Suprapubic skin (tissue), 4 donors: Measurements from ENCODE around the gene TMEM54. TPM values are rescaled to one million over a fixed set of nuclear protein-coding genes. Genes with fewer than 3 reads are reported as not detected.

Source experiments
- DNase-seq, 2 donors: peaks; one replicate each; pipeline ENCODE4 v3.0.0-alpha.2; 2019; ENCODE audit warnings: low spot score in 2 of 2
- H3K27ac ChIP-seq: fragments of 200-600 bp; sonication (generic); one replicate; pipeline ENCODE4 v1.5.1; 2019
- H3K27me3 ChIP-seq: fragments of 200-600 bp; sonication (generic); one replicate; pipeline ENCODE4 v1.5.1; 2019
- H3K36me3 ChIP-seq: fragments of 200-600 bp; sonication (generic); one replicate; pipeline ENCODE4 v1.5.1; 2019
- H3K4me1 ChIP-seq: fragments of 200-600 bp; sonication (generic); one replicate; pipeline ENCODE4 v1.5.1; 2019
- H3K4me3 ChIP-seq: fragments of 200-600 bp; sonication (generic); one replicate; pipeline ENCODE4 v1.5.1; 2019; ENCODE audit warnings: mild to moderate bottlenecking
- H3K9me3 ChIP-seq: fragments of 200-600 bp; sonication (generic); one replicate; pipeline ENCODE4 v1.5.1; 2019
- CTCF ChIP-seq, 2 donors: fragments of 200-600 bp in 1 of 2; fragments of 450-650 bp in 1 of 2; sonication (generic) in 1 of 2; IDR thresholded peaks; one replicate each; pipeline ENCODE4 v1.5.1; 2016 to 2019; ENCODE audit warnings: antibody characterized with exemption in 2 of 2, mild to moderate bottlenecking in 1 of 2, moderate library complexity in 1 of 2
- EP300 ChIP-seq: sonication (generic); formaldehyde crosslinking; IDR thresholded peaks from one replicate; pipeline ENCODE4 v1.6.1; 2017; ENCODE audit warnings: antibody characterized with exemption
- POLR2A ChIP-seq, 2 donors: fragments of 450-650 bp; IDR thresholded peaks; one replicate each; pipeline ENCODE4 v1.6.1; 2017; ENCODE audit warnings: antibody characterized with exemption in 2 of 2, mild to moderate bottlenecking in 2 of 2, moderate library complexity in 2 of 2
- POLR2AphosphoS5 ChIP-seq, 3 donors: sonication (generic); formaldehyde crosslinking; IDR thresholded peaks; one replicate each; pipeline ENCODE4 v1.6.1; 2017; ENCODE audit warnings: antibody characterized with exemption in 3 of 3
- WGBS: methylation state at CpG from one replicate; pipeline ENCODE4 v1.1.5; 2018; 5-methylcytosine and 5-hydroxymethylcytosine counted together
- total RNA-seq, 4 donors: library from RNA; depleted of rRNA; stranded (reverse); fragments of >200 nt; gene quantifications; one replicate each; pipeline ENCODE4 v1.1.0, GENCODE V29; 2016

Gene TMEM54
- total RNA-seq, 4 donors from 2014 or later = 61.9 to 283 (median 228) TPM

DNA sequence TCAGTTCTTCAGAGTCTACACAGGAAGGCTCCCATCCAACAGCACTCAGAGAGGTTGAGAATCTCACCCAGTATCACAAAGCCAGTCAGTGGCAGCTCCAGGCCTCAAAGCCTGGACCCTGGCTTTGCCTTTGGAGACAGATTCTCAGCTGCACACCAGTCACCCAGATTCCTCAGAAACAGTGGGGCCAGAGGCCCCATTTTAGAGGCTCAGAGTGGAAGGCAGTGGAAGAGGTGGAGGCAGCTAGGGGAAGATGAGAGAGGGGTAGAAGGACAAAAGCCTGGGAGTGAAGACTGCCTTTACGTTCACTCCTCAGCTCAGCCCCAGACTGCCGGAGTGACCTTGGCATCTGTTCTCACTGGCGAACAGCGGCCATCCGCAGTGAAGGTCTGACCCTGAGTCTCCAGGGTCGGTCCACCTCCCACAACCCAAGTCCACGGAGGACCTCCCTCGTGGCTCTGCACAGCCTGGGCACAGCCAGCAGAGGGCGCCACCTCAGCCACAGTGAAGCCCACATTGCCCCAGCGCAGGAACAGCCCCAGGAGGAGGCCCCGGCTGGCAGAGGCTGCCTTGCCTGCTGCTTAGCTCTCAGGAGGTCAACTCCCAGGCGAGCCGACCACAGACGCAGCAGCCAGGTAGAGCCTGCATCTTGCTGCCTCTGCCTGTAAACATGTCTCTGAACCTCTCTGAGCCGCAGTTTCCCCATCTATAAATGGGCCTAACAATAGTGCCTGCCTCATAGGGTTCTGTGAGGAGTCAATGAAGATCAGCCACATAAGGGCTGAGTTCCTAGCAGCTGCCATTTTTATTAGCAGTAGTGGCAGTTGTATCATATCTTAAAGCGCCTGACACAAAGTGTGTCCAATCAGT is 24.6 kb downstream of the TMEM54 start:
- 40% methylated on average over 15 of the region's 16 CpGs for WGBS
- DNase-seq = no peak

GRCh38 chr1:32874860-32875752 is 26.1 kb downstream of the TMEM54 start:
- no peak for TF ChIP-seq POLR2AphosphoS5 (IDR thresholded peaks at IDR 0.05)
- TF ChIP-seq EP300 = no peak
- TF ChIP-seq POLR2A (IDR thresholded peaks at IDR 0.05) = no peak
- WGBS = 70% methylated on average over 5 of the region's 5 CpGs
- no peak overlapping the region for H3K4me3 ChIP-seq
- no peaks in the 10 kb centered on the region for H3K36me3 ChIP-seq
- no peaks in the 10 kb centered on the region for H3K9me3 ChIP-seq
- peaks cover 36% of the 10 kb centered on the region for H3K4me1 ChIP-seq
- peak in 1 of 2 donors; percentile 35 for DNase-seq
- peaks cover 36% of the 10 kb centered on the region for H3K27me3 ChIP-seq
- H3K27ac ChIP-seq = no peak overlapping the region

More for the DNA sequence above, 24.6 kb downstream of the TMEM54 start:
- H3K4me1 ChIP-seq = peaks cover 24% of the 10 kb centered on the region
- H3K27ac ChIP-seq = no peak overlapping the region
- H3K4me3 ChIP-seq = no peak overlapping the region
- no peak for TF ChIP-seq POLR2A (IDR thresholded peaks at IDR 0.05)
- peak; percentile 48 to 87 for TF ChIP-seq CTCF (IDR thresholded peaks at IDR 0.05)
- no peak for TF ChIP-seq POLR2AphosphoS5 (IDR thresholded peaks at IDR 0.05)
- TF ChIP-seq EP300 = no peak
- H3K36me3 ChIP-seq = no peaks in the 10 kb centered on the region
- H3K9me3 ChIP-seq = no peaks in the 10 kb centered on the region
- H3K27me3 ChIP-seq = peaks cover 27% of the 10 kb centered on the region

GRCh38 chr1:32873484-32873883 is 27.7 kb downstream of the TMEM54 start:
- Histone ChIP-seq H3K27me3 (peaks cover 41% of the 10 kb centered on the region), H3K27ac (no peak overlapping the region), H3K4me3 (no peak overlapping the region), H3K36me3 (no peaks in the 10 kb centered on the region), H3K4me1 (peaks cover 38% of the 10 kb centered on the region), H3K9me3 (no peaks in the 10 kb centered on the region)
- no peak for TF ChIP-seq EP300
- TF ChIP-seq CTCF (IDR thresholded peaks at IDR 0.05) = no peak
- TF ChIP-seq POLR2AphosphoS5 (IDR thresholded peaks at IDR 0.05) = no peak
- TF ChIP-seq POLR2A (IDR thresholded peaks at IDR 0.05) = no peak
- peak in 1 of 2 donors; percentile 48 for DNase-seq
- WGBS = 86% methylated on average over 5 of the region's 5 CpGs

DNA sequence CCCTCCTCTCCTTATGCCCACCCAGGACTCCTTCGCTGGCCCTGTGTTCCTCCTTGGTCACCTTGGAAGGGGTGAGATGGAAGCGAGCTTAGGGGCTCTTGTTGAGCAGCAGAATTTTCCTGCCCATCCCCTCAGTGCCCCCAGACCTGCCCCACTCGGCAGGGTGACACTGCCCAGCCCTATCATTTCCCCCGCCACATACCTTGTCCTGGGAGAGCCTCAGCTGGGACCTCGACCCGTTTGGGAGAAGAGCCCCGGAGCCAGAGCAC is 29.1 kb downstream of the TMEM54 start:
- no peak for TF ChIP-seq CTCF (IDR thresholded peaks at IDR 0.05)
- no peak for TF ChIP-seq EP300
- no peak for TF ChIP-seq POLR2A (IDR thresholded peaks at IDR 0.05)
- TF ChIP-seq POLR2AphosphoS5 (IDR thresholded peaks at IDR 0.05) = no peak
- DNase-seq = peak in 1 of 2 donors; percentile 65
- no peak overlapping the region for H3K27ac ChIP-seq
- no peaks in the 10 kb centered on the region for H3K36me3 ChIP-seq
- 54% methylated on average over 7 of the region's 7 CpGs for WGBS
- peaks cover 33% of the 10 kb centered on the region for H3K27me3 ChIP-seq
- H3K4me1 ChIP-seq = peaks cover 32% of the 10 kb centered on the region
- no peaks in the 10 kb centered on the region for H3K9me3 ChIP-seq
- H3K4me3 ChIP-seq = no peak overlapping the region

GRCh38 chr1:32871364-32872191 is 29.6 kb downstream of the TMEM54 start:
- H3K27me3 ChIP-seq = peaks cover 28% of the 10 kb centered on the region
- H3K27ac ChIP-seq = no peak overlapping the region
- DNase-seq = peak in 1 of 2 donors; percentile 64
- H3K4me1 ChIP-seq = peaks cover 30% of the 10 kb centered on the region
- no peak for TF ChIP-seq CTCF (IDR thresholded peaks at IDR 0.05)
- no peak for TF ChIP-seq POLR2A (IDR thresholded peaks at IDR 0.05)
- TF ChIP-seq POLR2AphosphoS5 (IDR thresholded peaks at IDR 0.05) = no peak
- TF ChIP-seq EP300 = no peak
- H3K4me3 ChIP-seq = peak overlapping the region; percentile 48
- WGBS = 46% methylated on average over 11 of the region's 13 CpGs
- H3K9me3 ChIP-seq = no peaks in the 10 kb centered on the region
- H3K36me3 ChIP-seq = no peaks in the 10 kb centered on the region
